Testis (tissue), 2 donors: ENCODE data around the gene RPS6KA5.

ENCODE experiments used
- CTCF ChIP-seq, 3 experiments: fragments of 450-650 bp in 2 of 3; fragments of 200-600 bp in 1 of 3; sonication (generic) in 1 of 3; IDR thresholded peaks; one replicate each; pipeline ENCODE4 v1.5.1; 2016 to 2019; ENCODE audit warnings: antibody characterized with exemption in 3 of 3, mild to moderate bottlenecking in 2 of 3, moderate library complexity in 1 of 3
- POLR2A ChIP-seq: fragments of 450-650 bp; IDR thresholded peaks from one replicate; pipeline ENCODE4 v1.6.1; 2017; ENCODE audit warnings: antibody characterized with exemption, mild to moderate bottlenecking, moderate library complexity

GRCh38 chr14:90804292-90805083 is 256.0 kb downstream of the RPS6KA5 start:
- no peak for TF ChIP-seq CTCF (IDR thresholded peaks at IDR 0.05)
- no peak for TF ChIP-seq POLR2A
